Endothelial cell of umbilical vein (primary cell): ENCODE results near the gene GP9.

Experiments
- CTCF ChIP-seq, 2 donors: IDR thresholded peaks; 1 replicate in 1 of 2; 2 replicates in 1 of 2; pipeline ENCODE4 v1.5.1; 2011; ENCODE audit warnings: low read length in 2 of 2, mild to moderate bottlenecking in 2 of 2, moderate library complexity in 2 of 2, control low read depth in 1 of 2, inconsistent platforms in 1 of 2, low read depth in 1 of 2; ENCODE audit not compliant: insufficient read depth in 1 of 2; ENCODE audit errors: extremely low read depth in 1 of 2
- EZH2 ChIP-seq: IDR thresholded peaks from 2 replicates; pipeline ENCODE4 v1.6.1; 2012; ENCODE audit warnings: borderline replicate concordance, low read depth, mild to moderate bottlenecking, moderate library complexity, low read length, inconsistent platforms; ENCODE audit not compliant: severe bottlenecking
- FOS ChIP-seq: IDR thresholded peaks from 2 replicates; pipeline ENCODE4 v1.6.1; 2011; ENCODE audit warnings: mild to moderate bottlenecking, low read length, moderate library complexity, borderline replicate concordance; ENCODE audit not compliant: insufficient read depth
- JUN ChIP-seq: IDR thresholded peaks from 2 replicates; pipeline ENCODE4 v1.6.1; 2011; ENCODE audit warnings: borderline replicate concordance, low read depth; ENCODE audit not compliant: insufficient read length, insufficient read depth
- MAX ChIP-seq: IDR thresholded peaks from 2 replicates; pipeline ENCODE4 v1.6.1; 2011; ENCODE audit not compliant: insufficient read depth, insufficient read length
- MYC ChIP-seq: IDR thresholded peaks from one replicate; pipeline ENCODE4 v1.6.1; 2011; ENCODE audit warnings: mild to moderate bottlenecking, low read depth, low read length
- POLR2A ChIP-seq: IDR thresholded peaks from 2 replicates; pipeline ENCODE4 v1.6.1; 2012; ENCODE audit warnings: low read depth, mild to moderate bottlenecking, control low read depth, low read length
- POLR2AphosphoS5 ChIP-seq: IDR thresholded peaks from 2 replicates; pipeline ENCODE4 v1.6.1; 2012; ENCODE audit warnings: low read depth, mild to moderate bottlenecking, control low read depth, low read length, moderate library complexity; ENCODE audit not compliant: insufficient read depth

GRCh38 chr3:129015388-129016105 is 45.0 kb upstream of the GP9 start:
- TF ChIP-seq POLR2A: peak; percentile 90
- no peak for TF ChIP-seq EZH2
- TF ChIP-seq CTCF (IDR thresholded peaks at IDR 0.05; ENCODE audit: extremely low read depth in 1 of 2, insufficient read depth in 1 of 2, low read depth in 1 of 2, low read length in 2 of 2): no peak
- TF ChIP-seq JUN: peak; percentile 53
- TF ChIP-seq POLR2AphosphoS5: peak; percentile 98
- peak; percentile 21 for TF ChIP-seq MAX
- TF ChIP-seq FOS: peak; percentile 85
- peak; percentile 65 for TF ChIP-seq MYC
